A673 (cell line): ENCODE results near the gene NCAPG. TPM values are rescaled to one million over a fixed set of nuclear protein-coding genes. Genes with fewer than 3 reads are reported as not detected.

Source experiments
- BruUV-seq: library from RNA; stranded (reverse); fragments of 400-500 nt; replicated peaks from 2 replicates; lab custom pipeline; 2021; lab: Mats Ljungman, UMichigan
- CTCF ChIA-PET: fragments of 300-600 bp; sonication (Branson Sonifier 250); formaldehyde crosslinking; loops from one replicate; lab custom pipeline; 2022; ENCODE audit warnings: antibody characterized with exemption; lab: Charles Lee
- POLR2A ChIA-PET: fragments of 300-600 bp; sonication (Branson Sonifier 250); formaldehyde crosslinking; loops from one replicate; lab custom pipeline; 2022; ENCODE audit warnings: antibody characterized with exemption; ENCODE audit not compliant: low non-redundant PET; lab: Charles Lee
- DNase-seq: peaks from one replicate; pipeline ENCODE4 v3.0.0-alpha.2; 2015; ENCODE audit warnings: low spot score
- H3K27ac ChIP-seq: fragments of 200-600 bp; sonication (generic); 2 replicates; pipeline ENCODE4 v1.5.1; 2016; ENCODE audit warnings: mixed run types, low read depth, mild to moderate bottlenecking, mixed read lengths, antibody characterized with exemption, low read length; ENCODE audit not compliant: poor library complexity, severe bottlenecking
- H3K27me3 ChIP-seq: fragments of 200-600 bp; sonication (generic); replicated peaks from 2 replicates; pipeline ENCODE4 v1.6.1; 2017; ENCODE audit warnings: mixed run types, low read depth, mild to moderate bottlenecking, mixed read lengths, antibody characterized with exemption, low read length; ENCODE audit not compliant: insufficient read depth, poor library complexity
- H3K36me3 ChIP-seq: fragments of 200-600 bp; sonication (generic); 2 replicates; pipeline ENCODE4 v1.6.1; 2016; ENCODE audit warnings: mixed run types, mild to moderate bottlenecking, mixed read lengths, antibody characterized with exemption, low read length; ENCODE audit not compliant: insufficient read depth, poor library complexity, severe bottlenecking
- H3K4me1 ChIP-seq: fragments of 200-600 bp; sonication (generic); 2 replicates; pipeline ENCODE4 v1.6.1; 2017; ENCODE audit warnings: mixed run types, mild to moderate bottlenecking, mixed read lengths, antibody characterized with exemption, low read length; ENCODE audit not compliant: insufficient read depth, poor library complexity, severe bottlenecking
- H3K4me3 ChIP-seq: fragments of 200-600 bp; sonication (generic); 2 replicates; pipeline ENCODE4 v1.5.1; 2016; ENCODE audit warnings: low read depth, mixed run types, mild to moderate bottlenecking, mixed read lengths, low read length; ENCODE audit not compliant: poor library complexity, severe bottlenecking
- H3K9me3 ChIP-seq: fragments of 200-600 bp; sonication (generic); 2 replicates; pipeline ENCODE4 v1.6.1; 2016; ENCODE audit warnings: mixed run types, low read depth, mild to moderate bottlenecking, mixed read lengths, antibody characterized with exemption, low read length; ENCODE audit not compliant: poor library complexity, severe bottlenecking
- EZH2 ChIP-seq: fragments of 200-600 bp; sonication (generic); IDR thresholded peaks from 2 replicates; pipeline ENCODE4 v1.6.1; 2017; ENCODE audit warnings: borderline replicate concordance, low read depth, mild to moderate bottlenecking, mixed read lengths, antibody characterized with exemption, low read length; ENCODE audit not compliant: poor library complexity, severe bottlenecking
- intact Hi-C: fragments of 100-400 bp; cut with micrococcal nuclease; formaldehyde crosslinking; loops from one replicate; pipeline ENCODE4 v1.10.0; 2022; ENCODE audit not compliant: unreplicated experiment
- total RNA-seq: library from RNA; stranded (reverse); gene quantifications from 2 replicates; pipeline ENCODE4 v1.2.3, GENCODE V29; 2021
- TF ChIP-seq, protein P1 (sequence below): fragments of 300-800, 200-600 bp; sonication (generic); conservative IDR thresholded peaks from 2 replicates; pipeline ENCODE4 v1.5.1; 2017; ENCODE audit warnings: low read depth, mild to moderate bottlenecking, antibody characterized with exemption, low read length, moderate library complexity, mixed read lengths

Gene NCAPG
- total RNA-seq, 1 experiment from 2014 or later, result 105 TPM

DNA sequence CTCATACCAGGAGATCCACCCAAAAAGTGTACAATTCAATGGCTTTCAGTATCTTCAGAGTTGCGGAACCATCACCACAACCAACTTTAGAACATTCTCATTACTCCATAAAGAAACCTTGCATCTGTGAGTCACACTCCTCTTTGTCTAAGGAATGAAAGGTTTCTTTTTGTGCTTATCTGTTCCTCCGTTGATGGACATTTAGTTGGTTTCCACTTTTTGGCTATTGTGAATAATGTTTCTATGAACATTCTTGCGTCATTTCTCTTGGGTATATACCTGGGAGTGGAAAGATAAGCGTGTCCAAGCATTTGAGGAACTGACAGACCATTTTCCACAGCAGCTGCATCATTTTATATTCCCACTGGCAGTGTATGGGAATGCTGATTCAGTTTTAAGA lies 39.9 kb upstream of the NCAPG start:
- Histone ChIP-seq H3K9me3 (no peaks in the 10 kb centered on the region), H3K36me3 (no peaks in the 10 kb centered on the region), H3K4me1 (no peaks in the 10 kb centered on the region), H3K27me3 (no peaks in the 10 kb centered on the region), H3K27ac (no peak overlapping the region), H3K4me3 (no peak overlapping the region)
- POLR2A ChIA-PET, result no interaction called here
- TF ChIP-seq, protein P1, sequence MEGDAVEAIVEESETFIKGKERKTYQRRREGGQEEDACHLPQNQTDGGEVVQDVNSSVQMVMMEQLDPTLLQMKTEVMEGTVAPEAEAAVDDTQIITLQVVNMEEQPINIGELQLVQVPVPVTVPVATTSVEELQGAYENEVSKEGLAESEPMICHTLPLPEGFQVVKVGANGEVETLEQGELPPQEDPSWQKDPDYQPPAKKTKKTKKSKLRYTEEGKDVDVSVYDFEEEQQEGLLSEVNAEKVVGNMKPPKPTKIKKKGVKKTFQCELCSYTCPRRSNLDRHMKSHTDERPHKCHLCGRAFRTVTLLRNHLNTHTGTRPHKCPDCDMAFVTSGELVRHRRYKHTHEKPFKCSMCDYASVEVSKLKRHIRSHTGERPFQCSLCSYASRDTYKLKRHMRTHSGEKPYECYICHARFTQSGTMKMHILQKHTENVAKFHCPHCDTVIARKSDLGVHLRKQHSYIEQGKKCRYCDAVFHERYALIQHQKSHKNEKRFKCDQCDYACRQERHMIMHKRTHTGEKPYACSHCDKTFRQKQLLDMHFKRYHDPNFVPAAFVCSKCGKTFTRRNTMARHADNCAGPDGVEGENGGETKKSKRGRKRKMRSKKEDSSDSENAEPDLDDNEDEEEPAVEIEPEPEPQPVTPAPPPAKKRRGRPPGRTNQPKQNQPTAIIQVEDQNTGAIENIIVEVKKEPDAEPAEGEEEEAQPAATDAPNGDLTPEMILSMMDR, result no peak
- intact Hi-C loops, result no loop called here
- CTCF ChIA-PET, result no interaction called here
- BruUV-seq, result no TSS peak
- DNase-seq, result no peak

DNA sequence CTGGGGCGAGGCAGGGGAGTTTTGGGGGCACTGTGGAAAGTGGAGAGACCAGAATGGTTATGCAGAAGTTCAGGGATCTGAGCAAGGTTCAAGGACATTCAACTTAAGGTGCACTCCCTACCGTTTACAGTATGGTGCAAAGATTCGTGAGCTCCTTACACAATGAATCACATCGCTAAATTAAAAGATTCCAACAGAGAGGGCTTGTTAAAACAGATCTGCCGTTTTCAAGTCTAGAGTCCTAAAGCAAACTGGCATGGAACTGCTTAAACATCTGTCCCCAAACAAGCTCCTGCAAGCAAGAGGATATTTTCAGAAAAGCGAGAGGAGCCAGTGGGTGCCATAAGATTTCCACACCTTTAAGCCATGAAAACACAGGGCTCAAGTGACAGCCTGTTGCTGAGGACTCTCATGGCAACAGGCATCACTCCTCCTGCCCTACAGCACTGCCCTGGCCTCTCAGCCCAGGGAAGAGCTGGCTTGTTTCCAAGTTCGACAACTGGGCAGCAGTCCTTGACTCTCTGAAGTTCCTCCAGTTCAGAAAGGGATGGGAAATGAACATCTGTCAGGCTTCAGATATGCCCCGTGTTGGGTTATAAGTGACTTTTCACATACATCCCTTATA lies 39.4 kb upstream of the NCAPG start:
- H3K9me3 ChIP-seq, result no peaks in the 10 kb centered on the region
- no TSS peak for BruUV-seq
- no peak overlapping the region for H3K4me3 ChIP-seq
- TF ChIP-seq, protein P1, result no peak
- no peak for TF ChIP-seq EZH2
- H3K36me3 ChIP-seq, result no peaks in the 10 kb centered on the region
- ChIA-PET POLR2A (no interaction called here), CTCF (no interaction called here)
- no peak overlapping the region for H3K27ac ChIP-seq
- H3K4me1 ChIP-seq, result no peaks in the 10 kb centered on the region
- H3K27me3 ChIP-seq, result no peaks in the 10 kb centered on the region
- DNase-seq, result no peak
- intact Hi-C loops, result no loop called here

DNA sequence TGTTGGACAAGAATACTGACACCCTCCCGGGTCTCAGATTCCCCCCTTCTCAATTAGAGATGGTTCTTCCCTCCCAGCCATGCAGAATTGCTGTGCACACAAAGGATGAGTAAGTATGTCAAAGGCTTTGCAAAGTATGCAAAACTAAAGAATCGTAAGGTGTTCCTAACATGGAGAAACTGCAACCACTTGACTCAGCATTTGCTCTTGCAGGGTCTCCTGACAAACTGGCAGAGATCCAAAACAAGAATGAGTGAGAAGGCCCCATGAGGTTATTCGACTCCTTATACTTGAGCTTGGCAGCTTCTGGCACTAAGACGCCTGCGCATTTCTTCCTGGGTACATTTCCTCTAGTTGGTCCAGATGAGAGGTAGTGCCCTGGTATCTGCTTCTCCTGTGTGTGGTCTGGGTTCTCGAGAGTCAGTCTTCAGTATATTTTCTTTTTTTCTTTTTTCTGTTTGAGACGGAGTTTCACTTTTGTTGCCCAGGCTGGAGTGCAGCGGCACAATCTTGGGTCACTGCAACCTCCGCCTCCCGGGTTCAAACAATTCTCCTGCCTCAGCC lies 37.6 kb upstream of the NCAPG start:
- ChIA-PET CTCF (no interaction called here), POLR2A (no interaction called here)
- no peaks in the 10 kb centered on the region for H3K27me3 ChIP-seq
- no peak overlapping the region for H3K27ac ChIP-seq
- BruUV-seq, result no TSS peak
- H3K36me3 ChIP-seq, result no peaks in the 10 kb centered on the region
- peak; percentile 7 for DNase-seq
- TF ChIP-seq, protein P1, result no peak
- TF ChIP-seq EZH2, result no peak
- H3K9me3 ChIP-seq, result no peaks in the 10 kb centered on the region
- intact Hi-C loops, result no loop called here
- H3K4me1 ChIP-seq, result no peaks in the 10 kb centered on the region
- no peak overlapping the region for H3K4me3 ChIP-seq
